Superior temporal gyrus (tissue), 1 donor: Measurements from ENCODE around the gene GNG3.
"Not testable (repeated sequence)": the region's sequence is repeated elsewhere in the genome, so short reads cannot be mapped to it uniquely, and the experiment has no call there.

Experiments
- DNase-seq: peaks from one replicate; pipeline ENCODE4 v3.0.0-alpha.2; 2016; ENCODE audit errors: extremely low spot score

GNG3 gene

GRCh38 chr11:62707277-62707861, at the start of gene GNG3, which contains the start of gene BSCL2:
Gene GNG3 (plus strand): TSS chr11:62707676. CDS start chr11:62708296, 620 bp downstream.
Gene BSCL2 (minus strand): TSS chr11:62707424. CDS start chr11:62707195, 229 bp downstream.
- DNase-seq: peak; percentile 84

- DNase-seq: no peak
Observed at GRCh38 chr11:62664405-62665074, 42.9 kb upstream of the GNG3 start.

- peak; percentile 97 for DNase-seq
Observed at GRCh38 chr11:62665075-62665598, 42.3 kb upstream of the GNG3 start, which contains the start of the genes C11orf98 and CSKMT. Gene C11orf98 (minus strand): TSS chr11:62665210. CDS start chr11:62665169, 41 bp downstream. Gene CSKMT (plus strand): TSS chr11:62665312. CDS start chr11:62665880, 568 bp downstream.

- DNase-seq: peak; percentile 69
Observed at GRCh38 chr11:62665599-62666258, 41.7 kb upstream of the GNG3 start.

GRCh38 chr11:62666259-62666926, 41.1 kb upstream of the GNG3 start:
- DNase-seq: no peak

- no peak for DNase-seq
Observed at GRCh38 chr11:62667460-62667859, 40.0 kb upstream of the GNG3 start.

GRCh38 chr11:62669420-62670161, 37.9 kb upstream of the GNG3 start:
- no peak for DNase-seq

GRCh38 chr11:62671236-62671607, 36.3 kb upstream of the GNG3 start:
- DNase-seq: no peak

GRCh38 chr11:62671608-62672389, 35.7 kb upstream of the GNG3 start, which contains the start of the genes LBHD1 and UQCC3:
Gene LBHD1 (minus strand): TSS chr11:62672267. CDS start chr11:62670031, 2,236 bp downstream.
Gene UQCC3 (plus strand): TSS chr11:62671673. CDS start chr11:62671746, 73 bp downstream.
- DNase-seq: peak; percentile 90

GRCh38 chr11:62673196-62673525, 34.3 kb upstream of the GNG3 start:
- DNase-seq: no peak

- not testable (repeated sequence) for DNase-seq
Observed at GRCh38 chr11:62675415-62675814, 32.1 kb upstream of the GNG3 start.

GRCh38 chr11:62676698-62677097, 30.8 kb upstream of the GNG3 start:
- no peak for DNase-seq

- no peak for DNase-seq
Observed at GRCh38 chr11:62677156-62677555, 30.3 kb upstream of the GNG3 start.

- no peak for DNase-seq
Observed at GRCh38 chr11:62677714-62678113, 29.8 kb upstream of the GNG3 start.

GRCh38 chr11:62678433-62678769, 29.1 kb upstream of the GNG3 start:
- DNase-seq: no peak

GRCh38 chr11:62678770-62679696, 28.4 kb upstream of the GNG3 start, which contains the start of gene UBXN1:
Gene UBXN1 (minus strand): TSS chr11:62679073. CDS start chr11:62678923, 150 bp downstream.
- peak; percentile 95 for DNase-seq

- DNase-seq: no peak
Observed at GRCh38 chr11:62680825-62681240, 26.6 kb upstream of the GNG3 start.

GRCh38 chr11:62682518-62682917, 25.0 kb upstream of the GNG3 start:
- DNase-seq: no peak
